ENCODE measurements around the gene CNDP2. TPM values are rescaled to one million over a fixed set of nuclear protein-coding genes. Genes with fewer than 3 reads are reported as not detected.

CNDP2 gene
- total and polyA plus RNA-seq, 2 donors from 2014 or later = 499 to 740 TPM

- H3K27ac ChIP-seq (ENCODE audit: low read depth in 2 of 2, low read length in 2 of 2) = no peak overlapping the region
- intact Hi-C loops (cut with DNase I) = no loop called here
- no peak for TF ChIP-seq CTCF (IDR thresholded peaks at IDR 0.05; ENCODE audit: borderline replicate concordance, extremely low read depth, insufficient read depth)
- peak in 1 of 5 donors; percentile 18 for DNase-seq
- H3K4me1 ChIP-seq (ENCODE audit: control insufficient read depth in 2 of 3, insufficient read depth in 2 of 3, low read depth in 1 of 3, low read length in 3 of 3) = peaks cover 0 to 4% (median 0%) of the 10 kb centered on the region in 3 donors
- no peak for FAIRE-seq
- no peak overlapping the region for H3K4me3 ChIP-seq (ENCODE audit: low read length in 3 of 3)
- H3K9me3 ChIP-seq (ENCODE audit: control insufficient read depth in 2 of 3, insufficient read depth in 1 of 3, low read length in 3 of 3) = no peaks in the 10 kb centered on the region
- no peak overlapping the region for H3K9ac ChIP-seq (ENCODE audit: low read length in 3 of 3)
- no peaks in the 10 kb centered on the region for H3K27me3 ChIP-seq (ENCODE audit: control insufficient read depth, insufficient read depth, low read length)
- peaks cover 12 to 67% (median 46%) of the 10 kb centered on the region in 3 donors for H3K36me3 ChIP-seq (ENCODE audit: control insufficient read depth in 2 of 3, insufficient read depth in 3 of 3, low read length in 3 of 3)
These were observed 12.2 kb downstream of the CNDP2 start for GRCh38 chr18:74508366-74508765.

DNA sequence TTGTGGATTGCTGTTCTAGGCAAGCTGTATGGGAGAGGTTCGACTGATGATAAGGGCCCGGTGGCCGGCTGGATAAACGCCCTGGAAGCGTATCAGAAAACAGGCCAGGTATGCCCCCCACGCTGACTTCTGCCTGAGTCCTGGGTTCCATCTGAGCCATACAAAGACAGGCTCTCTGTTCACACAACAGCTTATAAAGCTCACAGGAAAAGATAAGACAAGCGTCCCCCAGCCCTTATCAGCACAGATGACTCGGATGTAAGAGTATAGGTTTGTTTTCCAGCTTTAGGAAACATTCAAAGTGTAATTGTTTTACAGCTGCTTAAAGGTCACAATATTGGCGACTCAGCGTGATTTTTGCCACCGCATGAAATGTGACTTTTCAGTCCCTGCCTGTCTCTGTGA lies 12.7 kb downstream of the CNDP2 start:
- Histone ChIP-seq H3K36me3 (ENCODE audit: control insufficient read depth in 2 of 3, insufficient read depth in 3 of 3, low read length in 3 of 3) (peaks cover 12 to 64% (median 47%) of the 10 kb centered on the region in 3 donors), H3K27ac (ENCODE audit: low read depth in 2 of 2, low read length in 2 of 2) (no peak overlapping the region), H3K9ac (ENCODE audit: low read length in 3 of 3) (no peak overlapping the region), H3K27me3 (ENCODE audit: control insufficient read depth, insufficient read depth, low read length) (no peaks in the 10 kb centered on the region), H3K4me1 (ENCODE audit: control insufficient read depth in 2 of 3, insufficient read depth in 2 of 3, low read depth in 1 of 3, low read length in 3 of 3) (peaks cover 0 to 6% (median 0%) of the 10 kb centered on the region in 3 donors), H3K9me3 (ENCODE audit: control insufficient read depth in 2 of 3, insufficient read depth in 1 of 3, low read length in 3 of 3) (no peaks in the 10 kb centered on the region), H3K4me3 (ENCODE audit: low read length in 3 of 3) (no peak overlapping the region)
- intact Hi-C loops (cut with DNase I) = no loop called here
- no peak for TF ChIP-seq CTCF (IDR thresholded peaks at IDR 0.05; ENCODE audit: borderline replicate concordance, extremely low read depth, insufficient read depth)
- DNase-seq (peak in 1 of 5 donors; percentile 29), FAIRE-seq (no peak)

GRCh38 chr18:74509856-74510769 lies 13.9 kb downstream of the CNDP2 start:
- Histone ChIP-seq H3K27ac (ENCODE audit: low read depth in 2 of 2, low read length in 2 of 2) (no peak overlapping the region), H3K36me3 (ENCODE audit: control insufficient read depth in 2 of 3, insufficient read depth in 3 of 3, low read length in 3 of 3) (peaks cover 9 to 65% (median 41%) of the 10 kb centered on the region in 3 donors), H3K4me3 (ENCODE audit: low read length in 3 of 3) (no peak overlapping the region), H3K9me3 (ENCODE audit: control insufficient read depth in 2 of 3, insufficient read depth in 1 of 3, low read length in 3 of 3) (no peaks in the 10 kb centered on the region), H3K9ac (ENCODE audit: low read length in 3 of 3) (no peak overlapping the region), H3K4me1 (ENCODE audit: control insufficient read depth in 2 of 3, insufficient read depth in 2 of 3, low read depth in 1 of 3, low read length in 3 of 3) (peaks cover 0 to 9% (median 0%) of the 10 kb centered on the region in 3 donors), H3K27me3 (ENCODE audit: control insufficient read depth, insufficient read depth, low read length) (no peaks in the 10 kb centered on the region)
- FAIRE-seq (no peak), DNase-seq (peak in 2 of 5 donors; percentile 45 to 67)
- no peak for TF ChIP-seq CTCF (IDR thresholded peaks at IDR 0.05; ENCODE audit: borderline replicate concordance, extremely low read depth, insufficient read depth)
- intact Hi-C loops (cut with DNase I) = no loop called here

All from kidney (tissue), 14 donors.